ENCODE data around the gene INKA1.
"Not testable (repeated sequence)": the region's sequence is repeated elsewhere in the genome, so short reads cannot be mapped to it uniquely, and the experiment has no call there.

The INKA1 gene

DNA sequence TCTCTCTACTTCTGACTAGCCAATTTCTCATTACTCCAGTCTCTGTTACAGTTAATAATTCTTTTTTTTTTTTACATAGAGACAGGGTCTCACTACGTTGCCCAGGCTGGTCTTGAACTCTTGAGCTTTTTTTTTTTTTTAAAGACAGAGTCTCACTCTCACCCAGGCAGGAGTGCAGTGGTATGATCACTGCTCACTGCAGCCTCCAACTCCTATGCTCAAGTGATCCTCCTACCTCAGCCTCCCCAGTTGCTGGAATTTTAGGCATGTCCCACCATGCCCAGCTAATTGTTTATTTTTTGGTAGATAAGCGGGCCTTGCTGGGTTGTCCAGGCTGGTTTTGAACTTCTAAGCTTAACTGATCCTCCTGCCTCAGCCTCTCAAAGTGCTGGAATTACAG is 30.4 kb upstream of the INKA1 start:
- H3K27me3 ChIP-seq (ENCODE audit: control insufficient read depth in 1 of 2, insufficient read depth in 2 of 2, low read length in 2 of 2) = no peaks in the 10 kb centered on the region

DNA sequence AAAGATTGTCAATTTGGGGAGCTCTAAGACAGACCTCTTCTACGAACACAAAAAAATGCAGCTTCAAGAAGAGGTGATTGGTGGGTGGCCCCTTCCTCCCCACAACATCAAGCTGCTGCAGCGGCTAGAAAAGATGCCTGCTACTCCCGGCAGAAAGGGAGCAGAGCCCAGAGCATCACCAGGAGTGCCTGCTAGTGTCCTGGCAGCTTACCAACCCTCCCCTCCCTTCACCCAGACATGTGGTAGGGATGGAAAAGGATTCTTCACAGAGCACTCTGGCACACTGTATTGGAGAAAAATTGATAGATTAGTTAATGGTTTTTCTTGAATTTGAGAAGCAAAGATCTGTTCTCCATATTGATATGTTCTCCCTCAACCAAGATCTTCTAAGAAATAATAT is 27.5 kb upstream of the INKA1 start:
- H3K4me1 ChIP-seq (ENCODE audit: control insufficient read depth in 1 of 2, insufficient read depth in 2 of 2, low read length in 2 of 2) = peaks cover 0 to 5% of the 10 kb centered on the region in 2 donors
- H3K4me3 ChIP-seq (ENCODE audit: low read depth in 1 of 2, low read length in 2 of 2) = no peak overlapping the region
- H3K27me3 ChIP-seq (ENCODE audit: control insufficient read depth in 1 of 2, insufficient read depth in 2 of 2, low read length in 2 of 2) = no peaks in the 10 kb centered on the region
- H3K9me3 ChIP-seq (ENCODE audit: control insufficient read depth in 1 of 2, low read length in 2 of 2) = no peaks in the 10 kb centered on the region
- H3K9ac ChIP-seq (ENCODE audit: low read depth in 1 of 2, low read length in 2 of 2) = no peak overlapping the region
- H3K36me3 ChIP-seq (ENCODE audit: control insufficient read depth in 1 of 2, insufficient read depth in 2 of 2, low read length in 2 of 2) = peaks cover 0 to 6% of the 10 kb centered on the region in 2 donors
- H3K27ac ChIP-seq (ENCODE audit: low read depth, low read length) = no peak overlapping the region

More for the DNA sequence above, 30.4 kb upstream of the INKA1 start:
- H3K4me1 ChIP-seq (ENCODE audit: control insufficient read depth in 1 of 2, insufficient read depth in 2 of 2, low read length in 2 of 2) = no peaks in the 10 kb centered on the region
- H3K36me3 ChIP-seq (ENCODE audit: control insufficient read depth in 1 of 2, insufficient read depth in 2 of 2, low read length in 2 of 2) = peaks cover 0 to 13% of the 10 kb centered on the region in 2 donors
- H3K4me3 ChIP-seq (ENCODE audit: low read depth in 1 of 2, low read length in 2 of 2) = no peak overlapping the region
- no peak overlapping the region for H3K27ac ChIP-seq (ENCODE audit: low read depth, low read length)
- no peaks in the 10 kb centered on the region for H3K9me3 ChIP-seq (ENCODE audit: control insufficient read depth in 1 of 2, low read length in 2 of 2)
- no peak overlapping the region for H3K9ac ChIP-seq (ENCODE audit: low read depth in 1 of 2, low read length in 2 of 2)

DNA sequence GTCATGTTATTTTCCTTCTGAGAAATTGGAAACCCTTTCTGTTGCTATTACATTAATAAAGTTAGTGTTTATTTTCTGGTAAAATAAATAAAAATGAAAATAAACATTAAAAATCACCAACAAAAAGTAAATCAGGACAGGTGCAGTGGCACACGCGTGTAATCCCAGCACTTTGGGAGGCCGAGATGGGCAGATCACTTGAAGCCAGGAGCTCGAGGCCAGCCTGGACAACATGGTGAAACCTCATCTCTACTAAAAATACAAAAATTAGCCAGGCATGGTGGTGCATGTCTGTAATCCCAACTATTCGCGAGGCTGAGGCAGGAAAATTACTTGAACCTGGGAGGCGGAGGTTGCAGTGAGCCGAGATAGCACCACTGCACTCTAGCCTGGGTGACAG is 27.0 kb upstream of the INKA1 start:
- not testable (repeated sequence) for H3K9me3 ChIP-seq (ENCODE audit: control insufficient read depth in 1 of 2, low read length in 2 of 2); H3K4me1 ChIP-seq (ENCODE audit: control insufficient read depth in 1 of 2, insufficient read depth in 2 of 2, low read length in 2 of 2); H3K27me3 ChIP-seq (ENCODE audit: control insufficient read depth in 1 of 2, insufficient read depth in 2 of 2, low read length in 2 of 2); H3K36me3 ChIP-seq (ENCODE audit: control insufficient read depth in 1 of 2, insufficient read depth in 2 of 2, low read length in 2 of 2); H3K27ac ChIP-seq (ENCODE audit: low read depth, low read length); H3K9ac ChIP-seq (ENCODE audit: low read depth in 1 of 2, low read length in 2 of 2); H3K4me3 ChIP-seq (ENCODE audit: low read depth in 1 of 2, low read length in 2 of 2)

DNA sequence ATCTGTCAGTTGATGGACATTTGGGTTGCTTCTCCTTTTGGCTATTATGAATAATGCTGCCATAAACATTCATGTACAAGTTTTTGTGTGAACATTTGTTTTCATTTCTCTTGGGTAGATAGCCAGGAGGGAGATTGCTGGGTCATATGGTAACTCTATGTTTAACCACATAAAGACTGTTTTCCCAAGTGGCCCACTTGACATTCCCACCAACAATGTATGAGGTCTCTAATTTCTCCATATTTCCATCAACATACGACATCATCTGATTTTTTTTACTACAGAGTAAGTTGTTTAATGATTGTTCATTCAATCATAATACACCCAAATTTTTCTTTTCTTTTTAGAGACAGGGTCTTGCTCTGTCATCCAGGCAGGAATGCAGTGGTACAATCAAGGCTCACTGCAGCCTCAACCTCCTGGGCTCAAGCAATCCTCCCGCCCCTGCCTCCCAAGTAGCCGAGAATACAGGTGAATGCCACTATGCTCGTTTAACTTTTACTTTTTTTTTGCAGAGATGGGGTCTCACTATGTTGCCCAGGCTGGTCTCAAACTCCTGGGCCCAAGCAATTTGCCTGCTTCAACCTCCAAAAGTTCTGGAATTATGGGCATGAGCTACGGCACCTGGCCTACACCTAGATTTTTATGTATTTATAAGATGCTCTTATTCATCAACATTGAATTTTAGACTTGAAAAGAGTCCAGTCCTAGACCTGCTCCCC is 23.5 kb upstream of the INKA1 start:
- Histone ChIP-seq H3K9ac (ENCODE audit: low read depth in 1 of 2, low read length in 2 of 2) (no peak overlapping the region), H3K4me1 (ENCODE audit: control insufficient read depth in 1 of 2, insufficient read depth in 2 of 2, low read length in 2 of 2) (peaks cover 0 to 6% of the 10 kb centered on the region in 2 donors), H3K9me3 (ENCODE audit: control insufficient read depth in 1 of 2, low read length in 2 of 2) (no peaks in the 10 kb centered on the region), H3K27me3 (ENCODE audit: control insufficient read depth in 1 of 2, insufficient read depth in 2 of 2, low read length in 2 of 2) (no peaks in the 10 kb centered on the region), H3K4me3 (ENCODE audit: low read depth in 1 of 2, low read length in 2 of 2) (no peak overlapping the region), H3K27ac (ENCODE audit: low read depth, low read length) (no peak overlapping the region), H3K36me3 (ENCODE audit: control insufficient read depth in 1 of 2, insufficient read depth in 2 of 2, low read length in 2 of 2) (peaks cover 0 to 10% of the 10 kb centered on the region in 2 donors)

DNA sequence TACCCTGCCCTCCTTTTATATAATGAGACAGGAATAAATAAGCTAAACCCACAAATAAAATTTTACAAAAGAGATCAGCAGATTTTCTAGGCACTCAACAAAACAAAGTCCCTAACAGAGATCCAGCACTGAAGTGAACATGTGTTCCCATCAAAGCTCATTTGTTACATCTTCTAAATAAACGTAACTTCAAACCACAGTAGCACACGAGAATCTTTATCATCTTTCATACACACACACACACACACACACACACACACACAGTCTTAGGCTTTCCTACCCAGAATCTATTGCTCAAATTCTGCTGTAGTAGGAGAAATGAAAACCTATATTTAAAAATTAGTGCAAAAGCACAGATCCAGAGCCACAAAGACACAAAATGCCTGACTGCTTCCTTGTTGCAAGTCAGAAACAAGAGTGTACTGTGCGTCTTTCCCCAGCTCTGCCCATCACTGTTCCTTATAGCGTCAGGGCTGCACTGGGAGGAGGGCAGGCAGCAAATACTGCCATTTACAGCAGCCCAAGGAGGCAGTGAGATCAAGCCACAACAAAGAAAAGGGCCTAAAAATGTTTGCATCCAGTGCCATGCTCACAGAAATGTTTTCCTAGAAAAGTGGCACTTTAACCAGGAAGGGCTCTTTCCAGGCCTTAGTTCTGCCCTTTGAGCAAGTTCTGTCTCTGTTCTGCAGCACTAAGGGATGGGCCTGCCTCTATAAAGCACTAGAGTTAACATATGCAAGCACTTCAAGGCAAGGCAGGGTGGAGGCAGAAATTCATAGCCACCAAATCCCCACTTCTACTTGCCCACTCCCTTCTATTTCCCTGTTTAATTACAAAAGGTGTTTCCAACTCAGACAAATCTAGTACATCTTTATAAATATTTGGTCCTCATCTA is 22.7 kb upstream of the INKA1 start:
- no peak overlapping the region for H3K4me3 ChIP-seq (ENCODE audit: low read depth in 1 of 2, low read length in 2 of 2)
- H3K27me3 ChIP-seq (ENCODE audit: control insufficient read depth in 1 of 2, insufficient read depth in 2 of 2, low read length in 2 of 2) = no peaks in the 10 kb centered on the region
- H3K4me1 ChIP-seq (ENCODE audit: control insufficient read depth in 1 of 2, insufficient read depth in 2 of 2, low read length in 2 of 2) = peaks cover 0 to 11% of the 10 kb centered on the region in 2 donors
- H3K9me3 ChIP-seq (ENCODE audit: control insufficient read depth in 1 of 2, low read length in 2 of 2) = no peaks in the 10 kb centered on the region
- H3K27ac ChIP-seq (ENCODE audit: low read depth, low read length) = no peak overlapping the region
- peaks cover 0 to 7% of the 10 kb centered on the region in 2 donors for H3K36me3 ChIP-seq (ENCODE audit: control insufficient read depth in 1 of 2, insufficient read depth in 2 of 2, low read length in 2 of 2)
- no peak overlapping the region for H3K9ac ChIP-seq (ENCODE audit: low read depth in 1 of 2, low read length in 2 of 2)

DNA sequence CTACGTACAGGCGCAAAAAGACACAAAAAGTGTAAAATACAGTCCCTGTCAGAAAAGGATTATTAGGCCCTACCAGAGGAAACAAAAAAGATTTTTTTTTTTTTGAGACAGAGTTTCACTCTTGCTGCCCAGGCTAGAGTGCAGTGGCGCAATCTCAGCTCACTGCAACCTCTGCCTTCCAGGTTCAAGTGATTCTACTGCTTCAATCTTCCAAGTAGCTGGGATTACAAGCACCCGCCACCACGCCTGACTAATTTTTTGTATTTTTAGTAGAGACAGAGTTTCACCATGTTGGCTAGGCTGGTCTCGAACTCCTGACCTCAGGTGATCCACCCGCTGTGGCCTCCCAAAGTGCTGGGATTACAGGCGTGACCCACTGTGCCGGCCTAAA is 22.1 kb upstream of the INKA1 start:
- H3K4me1 ChIP-seq (ENCODE audit: control insufficient read depth in 1 of 2, insufficient read depth in 2 of 2, low read length in 2 of 2) = peaks cover 0 to 13% of the 10 kb centered on the region in 2 donors
- H3K27me3 ChIP-seq (ENCODE audit: control insufficient read depth in 1 of 2, insufficient read depth in 2 of 2, low read length in 2 of 2); H3K27ac ChIP-seq (ENCODE audit: low read depth, low read length); H3K9me3 ChIP-seq (ENCODE audit: control insufficient read depth in 1 of 2, low read length in 2 of 2); H3K36me3 ChIP-seq (ENCODE audit: control insufficient read depth in 1 of 2, insufficient read depth in 2 of 2, low read length in 2 of 2); H3K4me3 ChIP-seq (ENCODE audit: low read depth in 1 of 2, low read length in 2 of 2); H3K9ac ChIP-seq (ENCODE audit: low read depth in 1 of 2, low read length in 2 of 2): not testable (repeated sequence)

DNA sequence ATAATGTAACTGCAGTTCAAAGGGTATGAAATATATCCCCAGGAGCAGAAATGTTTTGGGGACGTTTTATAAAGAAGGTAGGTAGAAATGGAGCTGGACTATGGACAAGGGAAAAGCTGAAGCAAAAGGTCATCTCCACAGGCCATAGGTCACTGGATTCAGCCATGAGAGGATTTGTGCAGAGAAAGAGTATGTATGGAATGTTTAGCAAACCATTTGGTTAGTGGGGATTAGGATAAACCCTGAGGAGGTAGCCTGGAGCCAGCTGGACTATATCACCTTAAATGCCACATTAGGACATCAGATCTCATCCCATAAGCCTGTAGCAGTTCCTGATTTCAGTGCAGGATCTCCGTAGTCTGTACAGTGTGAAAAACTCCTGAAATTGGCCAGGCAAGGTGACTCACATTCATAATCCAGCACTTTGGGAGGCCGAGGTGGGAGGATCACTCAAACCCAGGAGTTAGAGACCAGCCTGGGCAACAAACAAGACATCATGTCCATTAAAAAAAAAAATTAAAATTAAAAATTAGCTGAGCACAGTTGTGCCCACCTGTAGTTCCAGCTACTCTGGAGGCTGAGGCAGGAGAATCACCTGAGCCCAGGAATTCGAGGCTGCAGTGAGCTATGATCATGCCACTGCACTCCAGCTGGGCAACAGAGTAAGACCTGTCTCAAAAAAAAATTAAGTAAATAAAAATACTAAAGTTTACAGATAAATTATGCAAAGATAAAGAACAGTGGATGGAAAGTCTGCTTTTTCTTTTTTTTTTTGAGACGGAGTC is 21.5 kb upstream of the INKA1 start:
- Histone ChIP-seq H3K27me3 (ENCODE audit: control insufficient read depth in 1 of 2, insufficient read depth in 2 of 2, low read length in 2 of 2) (no peaks in the 10 kb centered on the region), H3K36me3 (ENCODE audit: control insufficient read depth in 1 of 2, insufficient read depth in 2 of 2, low read length in 2 of 2) (peaks cover 0 to 7% of the 10 kb centered on the region in 2 donors), H3K9ac (ENCODE audit: low read depth in 1 of 2, low read length in 2 of 2) (no peak overlapping the region), H3K27ac (ENCODE audit: low read depth, low read length) (no peak overlapping the region), H3K4me3 (ENCODE audit: low read depth in 1 of 2, low read length in 2 of 2) (no peak overlapping the region), H3K4me1 (ENCODE audit: control insufficient read depth in 1 of 2, insufficient read depth in 2 of 2, low read length in 2 of 2) (peaks cover 0 to 13% of the 10 kb centered on the region in 2 donors), H3K9me3 (ENCODE audit: control insufficient read depth in 1 of 2, low read length in 2 of 2) (no peaks in the 10 kb centered on the region)

DNA sequence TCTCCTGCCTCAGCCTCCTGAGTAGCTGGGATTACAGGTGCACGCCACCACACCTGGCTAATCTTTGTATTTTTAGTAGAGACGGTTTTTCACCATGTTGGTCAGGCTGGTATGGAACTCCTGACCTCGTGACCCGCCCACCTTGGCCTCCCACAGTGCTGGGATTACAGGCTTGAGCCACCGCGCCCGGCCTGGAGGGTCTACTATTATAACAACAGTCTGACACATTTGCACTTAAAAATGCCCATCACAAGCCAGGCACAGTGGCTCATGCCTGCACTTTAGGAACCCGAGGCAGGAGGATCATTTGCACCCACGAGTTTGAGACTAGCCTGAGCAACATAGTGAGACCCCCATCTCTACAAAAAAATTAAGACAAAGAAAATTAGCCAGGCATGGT is 20.8 kb upstream of the INKA1 start:
- not testable (repeated sequence) for H3K9ac ChIP-seq (ENCODE audit: low read depth in 1 of 2, low read length in 2 of 2); H3K27ac ChIP-seq (ENCODE audit: low read depth, low read length); H3K36me3 ChIP-seq (ENCODE audit: control insufficient read depth in 1 of 2, insufficient read depth in 2 of 2, low read length in 2 of 2); H3K9me3 ChIP-seq (ENCODE audit: control insufficient read depth in 1 of 2, low read length in 2 of 2); H3K4me3 ChIP-seq (ENCODE audit: low read depth in 1 of 2, low read length in 2 of 2); H3K27me3 ChIP-seq (ENCODE audit: control insufficient read depth in 1 of 2, insufficient read depth in 2 of 2, low read length in 2 of 2)
- H3K4me1 ChIP-seq (ENCODE audit: control insufficient read depth in 1 of 2, insufficient read depth in 2 of 2, low read length in 2 of 2) = peaks cover 6 to 19% of the 10 kb centered on the region in 2 donors

DNA sequence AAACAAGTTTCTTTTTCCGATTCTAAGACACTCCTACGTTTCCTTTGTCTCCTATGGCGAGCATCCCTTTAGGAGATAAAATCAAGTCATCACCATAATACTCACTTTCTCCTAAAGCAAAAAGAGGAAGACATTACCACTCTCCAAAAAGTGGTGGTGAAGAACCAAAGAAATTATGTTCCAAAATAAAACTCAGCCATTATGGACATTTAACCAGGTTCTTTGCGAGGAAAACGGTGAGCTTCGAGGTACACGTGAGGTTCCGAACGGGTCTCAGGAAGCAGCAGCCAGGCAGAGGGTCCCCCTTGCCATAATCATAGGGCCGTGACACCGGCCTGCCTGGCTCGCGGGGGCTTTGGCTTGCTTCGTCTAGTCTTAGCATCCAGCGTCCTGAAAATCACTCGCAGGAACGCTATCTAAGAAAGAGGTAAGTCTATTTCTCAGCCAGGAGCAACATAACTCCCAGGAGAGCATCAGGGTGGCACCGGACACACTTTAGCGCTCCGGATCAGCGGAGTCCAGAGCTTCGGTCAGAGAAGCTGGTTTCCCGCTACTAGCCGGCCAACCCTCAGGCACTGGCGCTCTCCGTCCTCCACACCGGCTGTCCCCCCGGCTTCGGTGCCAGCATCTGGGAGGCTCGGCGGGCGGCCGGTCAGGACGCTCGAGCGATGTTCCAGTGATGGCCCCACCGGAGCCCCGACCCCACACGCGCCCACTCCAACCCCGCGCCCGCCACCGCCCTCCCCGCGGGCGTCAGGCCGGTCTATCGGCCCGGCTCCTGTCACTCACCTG is 17.3 kb upstream of the INKA1 start:
- Histone ChIP-seq H3K4me3 (ENCODE audit: low read depth in 1 of 2, low read length in 2 of 2) (peak overlapping the region; percentile 88 to 97), H3K4me1 (ENCODE audit: control insufficient read depth in 1 of 2, insufficient read depth in 2 of 2, low read length in 2 of 2) (peaks cover 7 to 16% of the 10 kb centered on the region in 2 donors), H3K9ac (ENCODE audit: low read depth in 1 of 2, low read length in 2 of 2) (peak overlapping the region; percentile 83 to 94), H3K27ac (ENCODE audit: low read depth, low read length) (peak overlapping the region; percentile 90), H3K27me3 (ENCODE audit: control insufficient read depth in 1 of 2, insufficient read depth in 2 of 2, low read length in 2 of 2) (no peaks in the 10 kb centered on the region), H3K36me3 (ENCODE audit: control insufficient read depth in 1 of 2, insufficient read depth in 2 of 2, low read length in 2 of 2) (peaks cover 0 to 4% of the 10 kb centered on the region in 2 donors), H3K9me3 (ENCODE audit: control insufficient read depth in 1 of 2, low read length in 2 of 2) (no peaks in the 10 kb centered on the region)
